GM21515 (cell line): ENCODE measurements around the gene MAG.

Source experiments
- ATAC-seq: cut with Tn5 transposase; IDR thresholded peaks from one replicate; pipeline ENCODE4 v1.9.1; 2021; ENCODE audit not compliant: unreplicated experiment

The MAG gene

GRCh38 chr19:35291916-35292315 lies at the start of gene MAG:
Gene MAG (plus strand): TSS chr19:35292161. CDS start chr19:35295409, 3,248 bp downstream.
- ATAC-seq = no peak

GRCh38 chr19:35246466-35247092 lies 45.4 kb upstream of the MAG start:
- ATAC-seq = no peak

GRCh38 chr19:35247526-35248309 lies 44.2 kb upstream of the MAG start:
- peak; percentile 40 for ATAC-seq

GRCh38 chr19:35248310-35249145 lies 43.4 kb upstream of the MAG start, which contains the start of gene LSR:
Gene LSR (plus strand): TSS chr19:35249002. CDS start chr19:35249023, 21 bp downstream.
- peak; percentile 86 for ATAC-seq

GRCh38 chr19:35249146-35249847 lies 42.7 kb upstream of the MAG start:
- no peak for ATAC-seq

GRCh38 chr19:35249848-35250711 lies 41.9 kb upstream of the MAG start:
- ATAC-seq = no peak

GRCh38 chr19:35251456-35251855 lies 40.5 kb upstream of the MAG start:
- ATAC-seq = no peak

- no peak for ATAC-seq
Measured at GRCh38 chr19:35253316-35254286, 38.4 kb upstream of the MAG start.

- no peak for ATAC-seq
Measured at GRCh38 chr19:35254341-35255297, 37.3 kb upstream of the MAG start.

GRCh38 chr19:35256566-35256965 lies 35.4 kb upstream of the MAG start:
- ATAC-seq = no peak

- no peak for ATAC-seq
Measured at GRCh38 chr19:35257113-35257461, 34.9 kb upstream of the MAG start.

GRCh38 chr19:35260694-35261304 lies 31.2 kb upstream of the MAG start:
- no peak for ATAC-seq

GRCh38 chr19:35261356-35262100 lies 30.4 kb upstream of the MAG start:
- ATAC-seq = no peak

GRCh38 chr19:35262101-35262761 lies 29.7 kb upstream of the MAG start:
- no peak for ATAC-seq

GRCh38 chr19:35264268-35265125 lies 27.5 kb upstream of the MAG start:
- ATAC-seq = no peak
